ENCODE results near the gene TREH. TPM values are rescaled to one million over a fixed set of nuclear protein-coding genes. Genes with fewer than 3 reads are reported as not detected.

The TREH gene
- polyA plus RNA-seq, 4 donors = 0.64 to 1.5 (median 1.4) TPM; not detected in 1

- DNase-seq (ENCODE audit: low read depth in 4 of 4, low spot score in 3 of 4) = no peak
These were observed 46.1 kb downstream of the TREH start for GRCh38 chr11:118633319-118633690.

- no peak for DNase-seq (ENCODE audit: low read depth in 4 of 4, low spot score in 3 of 4)
These were observed 46.7 kb downstream of the TREH start for GRCh38 chr11:118632577-118633318.

GRCh38 chr11:118631142-118631909 is 48.1 kb downstream of the TREH start:
- no peak for DNase-seq (ENCODE audit: low read depth in 4 of 4, low spot score in 3 of 4)

GRCh38 chr11:118629761-118630661 is 49.4 kb downstream of the TREH start:
- DNase-seq (ENCODE audit: low read depth in 4 of 4, low spot score in 3 of 4) = no peak

GRCh38 chr11:118628861-118629549 is 50.4 kb downstream of the TREH start:
- DNase-seq (ENCODE audit: low read depth in 4 of 4, low spot score in 3 of 4) = no peak

GRCh38 chr11:118628432-118628831 is 51.0 kb downstream of the TREH start:
- DNase-seq (ENCODE audit: low read depth in 4 of 4, low spot score in 3 of 4) = no peak

- no peak for DNase-seq (ENCODE audit: low read depth in 4 of 4, low spot score in 3 of 4)
These were observed 51.4 kb downstream of the TREH start for GRCh38 chr11:118628031-118628430.

- DNase-seq (ENCODE audit: low read depth in 4 of 4, low spot score in 3 of 4) = no peak
These were observed 51.9 kb downstream of the TREH start for GRCh38 chr11:118627566-118627965.

- DNase-seq (ENCODE audit: low read depth in 4 of 4, low spot score in 3 of 4) = no peak
These were observed 53.5 kb downstream of the TREH start for GRCh38 chr11:118625976-118626375.

- DNase-seq (ENCODE audit: low read depth in 4 of 4, low spot score in 3 of 4) = no peak
These were observed 54.3 kb downstream of the TREH start for GRCh38 chr11:118625036-118625690.

GRCh38 chr11:118623269-118623655 is 56.2 kb downstream of the TREH start:
- DNase-seq (ENCODE audit: low read depth in 4 of 4, low spot score in 3 of 4) = no peak

GRCh38 chr11:118622376-118623268 is 56.8 kb downstream of the TREH start:
- DNase-seq (ENCODE audit: low read depth in 4 of 4, low spot score in 3 of 4) = no peak

GRCh38 chr11:118621784-118622375 is 57.6 kb downstream of the TREH start:
- DNase-seq (ENCODE audit: low read depth in 4 of 4, low spot score in 3 of 4) = no peak

GRCh38 chr11:118621071-118621783 is 58.2 kb downstream of the TREH start:
- DNase-seq (ENCODE audit: low read depth in 4 of 4, low spot score in 3 of 4) = no peak

GRCh38 chr11:118620529-118621070 is 58.9 kb downstream of the TREH start:
- no peak for DNase-seq (ENCODE audit: low read depth in 4 of 4, low spot score in 3 of 4)

GRCh38 chr11:118619444-118620197 is 59.8 kb downstream of the TREH start:
- DNase-seq (ENCODE audit: low read depth in 4 of 4, low spot score in 3 of 4) = no peak

GRCh38 chr11:118618991-118619375 is 60.5 kb downstream of the TREH start:
- no peak for DNase-seq (ENCODE audit: low read depth in 4 of 4, low spot score in 3 of 4)

All from left renal pelvis (tissue), 4 donors.